Natural killer cell (primary cell): ENCODE data around the gene MMP17. TPM values are rescaled to one million over a fixed set of nuclear protein-coding genes. Genes with fewer than 3 reads are reported as not detected.
"Not testable (repeated sequence)": the region's sequence is repeated elsewhere in the genome, so short reads cannot be mapped to it uniquely, and the experiment has no call there.

Experiments used
- ATAC-seq, 3 donors: fragments of 150-1000 bp in 2 of 3; fragments of 200-7000 bp in 1 of 3; cut with Tn5 transposase; 1 replicate in 1 of 3; 2 replicates in 2 of 3; pipeline ENCODE4 v1.10.0; 2021; ENCODE audit warnings: mild to moderate bottlenecking in 2 of 3, moderate library complexity in 2 of 3
- DNase-seq, 2 donors: peaks; one replicate each; pipeline versions ENCODE4 v3.0.0 to v3.0.0-alpha.2; 2013 to 2021; ENCODE audit warnings: mixed read lengths in 1 of 2
- H3K27ac ChIP-seq: one replicate; pipeline ENCODE4 v1.5.1; 2013; ENCODE audit warnings: mild to moderate bottlenecking, low read length
- H3K27me3 ChIP-seq: one replicate; pipeline ENCODE4 v1.6.1; 2013; ENCODE audit warnings: low read length; ENCODE audit not compliant: control insufficient read depth, insufficient read depth
- H3K36me3 ChIP-seq: one replicate; pipeline ENCODE4 v1.6.1; 2013; ENCODE audit warnings: low read length; ENCODE audit not compliant: control insufficient read depth, insufficient read depth
- H3K4me1 ChIP-seq: one replicate; pipeline ENCODE4 v1.6.1; 2013; ENCODE audit warnings: low read length; ENCODE audit not compliant: control insufficient read depth, insufficient read depth
- H3K4me3 ChIP-seq: one replicate; pipeline ENCODE4 v1.5.1; 2013; ENCODE audit warnings: low read length
- H3K9me3 ChIP-seq: one replicate; pipeline ENCODE4 v1.6.1; 2013; ENCODE audit warnings: low read length; ENCODE audit not compliant: control insufficient read depth, insufficient read depth
- H3K27ac Mint-ChIP-seq, 2 donors: one replicate each; pipeline ENCODE4 v1.8.0; 2022; ENCODE audit warnings: mild to moderate bottlenecking in 2 of 2, mixed read lengths in 2 of 2, moderate library complexity in 1 of 2
- H3K27me3 Mint-ChIP-seq, 2 donors: one replicate each; pipeline ENCODE4 v1.8.0; 2022; ENCODE audit warnings: low read depth in 2 of 2, mixed read lengths in 2 of 2
- H3K36me3 Mint-ChIP-seq: one replicate; pipeline ENCODE4 v1.8.0; 2022; ENCODE audit warnings: mixed read lengths
- H3K4me1 Mint-ChIP-seq, 2 donors: one replicate each; pipeline ENCODE4 v1.8.0; 2022; ENCODE audit warnings: mixed read lengths in 2 of 2
- H3K4me3 Mint-ChIP-seq: one replicate; pipeline ENCODE4 v1.8.0; 2022; ENCODE audit warnings: mild to moderate bottlenecking, moderate library complexity, mixed read lengths
- H3K9me3 Mint-ChIP-seq, 2 donors: one replicate each; pipeline ENCODE4 v1.8.0; 2022; ENCODE audit warnings: mixed read lengths in 2 of 2
- WGBS: methylation state at CpG from one replicate; pipeline ENCODE4 v1.1.7; 2013; ENCODE audit warnings: missing lambda C conversion rate; ENCODE audit not compliant: insufficient coverage; 5-methylcytosine and 5-hydroxymethylcytosine counted together
- intact Hi-C: fragments of 100-400 bp; cut with micrococcal nuclease; formaldehyde crosslinking; loops from one replicate; pipeline ENCODE4 v1.14.2; 2022
- total RNA-seq, 4 donors: library from RNA; stranded (reverse); fragments of 120-200 nt in 1 of 4; gene quantifications; one replicate each; pipeline versions ENCODE4 v1.2.3 to v1.2.4, GENCODE V29; 2013 to 2022
- TF ChIP-seq, protein P1 (sequence below): fragments of 200-600 bp; IDR thresholded peaks from one replicate; pipeline ENCODE4 v1.8.0; 2022; ENCODE audit warnings: antibody characterized with exemption

The MMP17 gene
- total RNA-seq, 3 donors from 2014 or later (not counting 1 experiment from before 2014, with no cell fraction given), result 1.6 to 2.0 (median 1.7) TPM

DNA sequence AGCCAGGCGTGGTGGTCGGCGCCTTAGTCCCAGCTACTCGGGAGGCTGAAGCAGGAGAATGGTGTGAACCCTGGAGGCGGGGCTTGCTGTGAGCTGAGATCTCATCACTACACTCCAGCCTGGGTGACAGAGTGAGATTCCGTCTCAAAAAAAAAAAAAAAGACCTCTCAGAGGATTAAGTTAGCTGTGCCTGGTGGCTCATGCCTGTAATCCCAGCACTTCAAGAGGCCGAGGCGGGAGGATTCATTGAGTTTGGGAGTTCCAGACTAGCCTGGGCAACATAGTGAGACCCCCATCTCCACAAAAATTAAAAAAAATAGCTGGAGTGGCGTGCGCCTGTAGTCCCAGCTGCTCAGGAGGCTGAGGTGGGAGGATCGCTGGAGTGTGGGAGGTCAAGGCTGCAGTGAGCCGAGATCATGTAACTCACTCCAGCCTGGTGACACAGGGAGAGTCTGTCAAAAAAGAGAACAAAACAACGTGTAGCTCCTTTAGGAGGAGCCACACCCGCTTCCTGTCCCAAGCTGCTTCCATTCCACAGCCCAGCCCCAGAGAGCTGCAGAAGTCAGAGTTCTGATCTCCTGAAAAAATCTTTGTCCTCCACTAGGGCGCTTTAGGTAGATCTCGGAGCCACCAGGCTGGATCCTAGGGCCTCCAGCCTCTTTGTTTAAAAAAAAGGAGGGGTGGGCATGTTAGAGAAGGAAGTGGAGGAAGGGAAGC lies 54.8 kb downstream of the MMP17 start:
- Histone ChIP-seq H3K4me3 (no peak overlapping the region), H3K27ac (no peak overlapping the region), H3K27me3 (no peaks in the 10 kb centered on the region), H3K9me3 (no peaks in the 10 kb centered on the region), H3K4me1 (peaks cover 3% of the 10 kb centered on the region), H3K36me3 (no peaks in the 10 kb centered on the region)
- Mint-ChIP-seq H3K4me3 (no peak overlapping the region), H3K4me1 (no peaks in the 10 kb centered on the region), H3K36me3 (no peaks in the 10 kb centered on the region), H3K27ac (no peak overlapping the region), H3K9me3 (no peaks in the 10 kb centered on the region), H3K27me3 (peaks cover 3 to 6% of the 10 kb centered on the region in 2 donors)
- ATAC-seq, result no peak
- intact Hi-C loops, result no loop called here
- TF ChIP-seq, protein P1, sequence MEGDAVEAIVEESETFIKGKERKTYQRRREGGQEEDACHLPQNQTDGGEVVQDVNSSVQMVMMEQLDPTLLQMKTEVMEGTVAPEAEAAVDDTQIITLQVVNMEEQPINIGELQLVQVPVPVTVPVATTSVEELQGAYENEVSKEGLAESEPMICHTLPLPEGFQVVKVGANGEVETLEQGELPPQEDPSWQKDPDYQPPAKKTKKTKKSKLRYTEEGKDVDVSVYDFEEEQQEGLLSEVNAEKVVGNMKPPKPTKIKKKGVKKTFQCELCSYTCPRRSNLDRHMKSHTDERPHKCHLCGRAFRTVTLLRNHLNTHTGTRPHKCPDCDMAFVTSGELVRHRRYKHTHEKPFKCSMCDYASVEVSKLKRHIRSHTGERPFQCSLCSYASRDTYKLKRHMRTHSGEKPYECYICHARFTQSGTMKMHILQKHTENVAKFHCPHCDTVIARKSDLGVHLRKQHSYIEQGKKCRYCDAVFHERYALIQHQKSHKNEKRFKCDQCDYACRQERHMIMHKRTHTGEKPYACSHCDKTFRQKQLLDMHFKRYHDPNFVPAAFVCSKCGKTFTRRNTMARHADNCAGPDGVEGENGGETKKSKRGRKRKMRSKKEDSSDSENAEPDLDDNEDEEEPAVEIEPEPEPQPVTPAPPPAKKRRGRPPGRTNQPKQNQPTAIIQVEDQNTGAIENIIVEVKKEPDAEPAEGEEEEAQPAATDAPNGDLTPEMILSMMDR, result no peak
- DNase-seq, result no peak
- 86% methylated on average over 16 of the region's 16 CpGs for WGBS

DNA sequence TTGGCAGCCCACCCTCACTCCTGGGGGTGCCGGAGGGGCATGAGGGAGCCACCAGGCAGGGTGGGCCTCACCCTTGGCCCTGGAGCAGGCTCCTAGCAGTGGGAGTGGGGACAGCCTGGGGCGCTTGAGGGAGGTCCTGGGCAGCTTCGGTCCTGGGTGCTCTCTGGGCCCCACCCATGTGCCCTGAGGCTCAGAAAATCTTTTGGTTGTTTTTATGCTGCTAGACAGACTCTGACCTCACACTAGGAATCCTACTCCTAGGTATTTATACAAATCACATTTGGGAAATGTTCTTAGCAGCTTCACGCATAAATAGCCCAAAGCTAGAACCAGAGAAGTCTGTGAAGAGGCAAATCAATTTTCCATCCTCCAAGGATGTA lies 55.3 kb downstream of the MMP17 start:
- no peak overlapping the region for H3K27ac ChIP-seq
- peaks cover 3% of the 10 kb centered on the region for H3K4me1 ChIP-seq
- no peak for ATAC-seq

DNA sequence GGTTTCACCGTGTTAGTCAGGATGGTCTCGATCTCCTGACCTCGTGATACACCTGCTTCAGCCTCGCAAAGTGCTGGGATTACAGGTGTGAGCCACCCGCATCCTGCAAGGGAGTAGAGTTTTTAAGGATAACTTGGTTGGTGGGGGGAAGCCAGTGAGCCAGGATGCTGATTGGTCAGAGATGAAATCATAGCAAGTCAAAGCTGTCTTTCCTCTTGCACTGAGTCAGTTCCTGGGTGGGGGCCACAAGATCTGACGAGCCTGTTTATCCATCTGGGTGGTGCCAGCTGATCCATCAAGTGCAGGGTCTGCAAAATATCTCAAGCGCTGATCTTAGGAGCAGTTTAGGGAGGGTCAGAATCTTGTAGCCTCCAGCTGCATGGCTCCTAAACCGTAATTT lies 56.9 kb downstream of the MMP17 start:
- H3K4me3 Mint-ChIP-seq, H3K4me1 ChIP-seq, H3K36me3 ChIP-seq, H3K4me1 Mint-ChIP-seq, DNase-seq, intact Hi-C loops, H3K4me3 ChIP-seq, H3K9me3 Mint-ChIP-seq, H3K36me3 Mint-ChIP-seq, H3K27me3 ChIP-seq, ATAC-seq, H3K27ac ChIP-seq, H3K27ac Mint-ChIP-seq, H3K9me3 ChIP-seq: not testable (repeated sequence)
- 94% methylated on average over 8 of the region's 8 CpGs for WGBS
- peaks cover 5 to 16% of the 10 kb centered on the region in 2 donors for H3K27me3 Mint-ChIP-seq

More for the DNA sequence above, 55.3 kb downstream of the MMP17 start:
- Mint-ChIP-seq H3K4me1 (no peaks in the 10 kb centered on the region), H3K9me3 (no peaks in the 10 kb centered on the region), H3K36me3 (no peaks in the 10 kb centered on the region), H3K27me3 (peaks cover 3 to 5% of the 10 kb centered on the region in 2 donors), H3K27ac (no peak overlapping the region), H3K4me3 (no peak overlapping the region)
- Histone ChIP-seq H3K27me3 (no peaks in the 10 kb centered on the region), H3K4me3 (no peak overlapping the region), H3K36me3 (no peaks in the 10 kb centered on the region), H3K9me3 (no peaks in the 10 kb centered on the region)
- TF ChIP-seq, protein P1, result no peak
- WGBS, result 91% methylated on average over 4 of the region's 4 CpGs
- intact Hi-C loops, result no loop called here
- no peak for DNase-seq

DNA sequence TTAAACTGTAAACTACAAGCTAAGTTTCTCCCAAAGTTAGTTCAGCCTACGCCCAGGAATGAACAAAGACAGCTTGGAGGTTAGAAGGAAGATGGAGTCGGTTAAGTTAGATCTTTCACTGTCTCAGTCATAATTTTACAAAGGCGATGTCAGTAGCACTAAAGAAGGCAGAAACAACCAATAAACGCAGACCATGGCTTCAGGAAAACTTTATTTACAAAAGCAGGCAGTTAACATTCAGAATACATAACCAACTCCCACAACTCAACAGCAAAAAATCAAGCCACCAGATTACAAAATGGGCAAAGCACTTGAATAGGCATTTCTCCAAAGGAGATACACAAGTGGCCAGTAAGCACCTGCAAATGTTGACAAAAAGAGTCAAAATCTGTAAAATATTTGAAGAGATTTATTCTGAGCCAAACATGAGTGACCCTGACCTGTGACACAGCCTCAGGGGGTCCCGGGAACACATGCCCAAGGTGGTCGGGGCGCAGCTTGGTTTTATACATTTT lies 57.4 kb downstream of the MMP17 start:
- H3K36me3 Mint-ChIP-seq, result no peaks in the 10 kb centered on the region
- Histone ChIP-seq H3K4me3 (no peak overlapping the region), H3K27me3 (no peaks in the 10 kb centered on the region), H3K27ac (no peak overlapping the region), H3K4me1 (no peaks in the 10 kb centered on the region), H3K9me3 (no peaks in the 10 kb centered on the region), H3K36me3 (no peaks in the 10 kb centered on the region)
- 97% methylated on average over 5 of the region's 7 CpGs for WGBS
- H3K4me3 Mint-ChIP-seq, result no peak overlapping the region
- peaks cover 7 to 16% of the 10 kb centered on the region in 2 donors for H3K27me3 Mint-ChIP-seq
- DNase-seq (no peak), ATAC-seq (no peak)
- intact Hi-C loops, result no loop called here
- H3K27ac Mint-ChIP-seq, result no peak overlapping the region
- no peaks in the 10 kb centered on the region for H3K4me1 Mint-ChIP-seq
- TF ChIP-seq, protein P1, result no peak
- no peaks in the 10 kb centered on the region for H3K9me3 Mint-ChIP-seq

DNA sequence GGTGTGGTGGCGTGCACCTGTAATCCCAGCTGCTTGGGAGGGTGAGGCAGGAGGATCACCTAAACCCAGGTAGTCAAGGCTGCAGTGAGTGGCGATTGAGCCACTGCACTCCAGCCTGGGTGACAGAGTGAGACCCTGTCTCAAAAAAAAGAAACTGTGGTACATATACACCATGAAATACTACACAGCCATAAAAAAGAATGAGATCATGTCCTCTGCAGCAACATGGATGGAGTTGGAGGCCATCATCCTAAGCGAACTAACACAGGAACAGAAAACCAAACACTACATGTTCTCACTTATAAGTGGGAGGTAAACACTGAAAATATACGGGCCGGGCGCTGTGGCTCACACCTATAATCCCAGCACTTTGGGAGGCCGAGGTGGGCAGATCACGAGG lies 63.5 kb downstream of the MMP17 start:
- Mint-ChIP-seq H3K4me1 (peaks cover 0 to 17% of the 10 kb centered on the region in 2 donors), H3K4me3 (peak overlapping the region; percentile 31), H3K27me3 (peaks cover 7 to 16% of the 10 kb centered on the region in 2 donors)
- DNase-seq, H3K4me3 ChIP-seq, H3K27ac Mint-ChIP-seq, H3K27me3 ChIP-seq, H3K9me3 ChIP-seq, H3K27ac ChIP-seq, intact Hi-C loops, H3K9me3 Mint-ChIP-seq, H3K36me3 ChIP-seq, ATAC-seq, H3K36me3 Mint-ChIP-seq: not testable (repeated sequence)
- H3K4me1 ChIP-seq, result peaks cover 15% of the 10 kb centered on the region
- WGBS, result 73% methylated on average over 7 of the region's 8 CpGs
